ENCODE results near the gene CFAP251.

DNA sequence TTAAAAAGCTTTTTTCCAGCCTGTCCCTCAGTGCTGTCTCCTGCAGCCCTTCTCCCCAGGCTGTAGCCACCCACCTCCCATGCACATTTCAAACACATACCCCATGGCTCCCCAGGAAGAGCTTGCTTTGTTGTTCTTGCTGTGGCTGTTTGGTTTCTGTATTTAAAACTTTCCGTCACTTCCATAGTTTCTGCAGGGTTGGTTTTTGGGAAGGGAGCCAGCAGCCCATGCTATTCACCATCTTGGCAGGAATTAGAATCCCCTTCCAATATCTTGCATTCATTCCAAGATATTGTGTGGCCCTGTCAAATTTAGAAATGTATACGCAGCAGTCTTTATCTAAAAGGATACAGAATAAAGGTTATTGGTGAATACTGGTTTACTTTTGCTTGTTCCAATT lies 29.6 kb downstream of the CFAP251 start:
- TF ChIP-seq, protein P1, sequence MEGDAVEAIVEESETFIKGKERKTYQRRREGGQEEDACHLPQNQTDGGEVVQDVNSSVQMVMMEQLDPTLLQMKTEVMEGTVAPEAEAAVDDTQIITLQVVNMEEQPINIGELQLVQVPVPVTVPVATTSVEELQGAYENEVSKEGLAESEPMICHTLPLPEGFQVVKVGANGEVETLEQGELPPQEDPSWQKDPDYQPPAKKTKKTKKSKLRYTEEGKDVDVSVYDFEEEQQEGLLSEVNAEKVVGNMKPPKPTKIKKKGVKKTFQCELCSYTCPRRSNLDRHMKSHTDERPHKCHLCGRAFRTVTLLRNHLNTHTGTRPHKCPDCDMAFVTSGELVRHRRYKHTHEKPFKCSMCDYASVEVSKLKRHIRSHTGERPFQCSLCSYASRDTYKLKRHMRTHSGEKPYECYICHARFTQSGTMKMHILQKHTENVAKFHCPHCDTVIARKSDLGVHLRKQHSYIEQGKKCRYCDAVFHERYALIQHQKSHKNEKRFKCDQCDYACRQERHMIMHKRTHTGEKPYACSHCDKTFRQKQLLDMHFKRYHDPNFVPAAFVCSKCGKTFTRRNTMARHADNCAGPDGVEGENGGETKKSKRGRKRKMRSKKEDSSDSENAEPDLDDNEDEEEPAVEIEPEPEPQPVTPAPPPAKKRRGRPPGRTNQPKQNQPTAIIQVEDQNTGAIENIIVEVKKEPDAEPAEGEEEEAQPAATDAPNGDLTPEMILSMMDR (IDR thresholded peaks at IDR 0.05) = no peak
- no peak for TF ChIP-seq POLR2AphosphoS5 (IDR thresholded peaks at IDR 0.05)

Data from prostate gland (tissue), 2 donors.